ENCODE data around the gene CASTOR1.
A peak's percentile ranks its signal among the peaks of the same experiment; 100 is the strongest.
"Not testable (repeated sequence)": the region's sequence is repeated elsewhere in the genome, so short reads cannot be mapped to it uniquely, and the experiment has no call there.

Gene CASTOR1

GRCh38 chr22:30289141-30289979 lies at the start of gene CASTOR1:
CASTOR1 (minus strand) TSS chr22:30289505; CDS start chr22:30289497, 8 bp downstream.
- peak; percentile 85 for DNase-seq

GRCh38 chr22:30338802-30339201 lies 49.5 kb upstream of the CASTOR1 start:
- DNase-seq: no peak

- DNase-seq: not testable (repeated sequence)
These were observed 49.0 kb upstream of the CASTOR1 start for GRCh38 chr22:30338341-30338740.

GRCh38 chr22:30337461-30337778 lies 48.1 kb upstream of the CASTOR1 start:
- no peak for DNase-seq

- DNase-seq: no peak
These were observed 47.6 kb upstream of the CASTOR1 start for GRCh38 chr22:30336752-30337460.

GRCh38 chr22:30335236-30335635 lies 45.9 kb upstream of the CASTOR1 start:
- no peak for DNase-seq

- DNase-seq: no peak
These were observed 45.3 kb upstream of the CASTOR1 start for GRCh38 chr22:30334646-30335045.

GRCh38 chr22:30333707-30334087 lies 44.4 kb upstream of the CASTOR1 start:
- DNase-seq: no peak

GRCh38 chr22:30332994-30333706 lies 43.8 kb upstream of the CASTOR1 start:
- DNase-seq: no peak

GRCh38 chr22:30332551-30332950 lies 43.2 kb upstream of the CASTOR1 start:
- no peak for DNase-seq

GRCh38 chr22:30328466-30329049 lies 39.3 kb upstream of the CASTOR1 start:
- no peak for DNase-seq

GRCh38 chr22:30327864-30328345 lies 38.6 kb upstream of the CASTOR1 start:
- no peak for DNase-seq

GRCh38 chr22:30326706-30327362 lies 37.5 kb upstream of the CASTOR1 start, which contains the start of gene TBC1D10A:
TBC1D10A (minus strand) TSS chr22:30326941; CDS start chr22:30326881, 60 bp downstream.
- DNase-seq: peak; percentile 91

GRCh38 chr22:30326255-30326705 lies 37.0 kb upstream of the CASTOR1 start:
- DNase-seq: no peak

GRCh38 chr22:30325724-30326254 lies 36.5 kb upstream of the CASTOR1 start:
- DNase-seq: no peak

GRCh38 chr22:30325065-30325720 lies 35.9 kb upstream of the CASTOR1 start:
- no peak for DNase-seq

GRCh38 chr22:30324014-30324730 lies 34.9 kb upstream of the CASTOR1 start:
- DNase-seq: no peak

GRCh38 chr22:30323246-30323645 lies 33.9 kb upstream of the CASTOR1 start:
- DNase-seq: no peak

- no peak for DNase-seq
These were observed 32.2 kb upstream of the CASTOR1 start for GRCh38 chr22:30321461-30321860.

GRCh38 chr22:30320021-30320556 lies 30.8 kb upstream of the CASTOR1 start:
- DNase-seq: no peak
